ENCODE results near the gene AGPAT4. TPM values are rescaled to one million over a fixed set of nuclear protein-coding genes. Genes with fewer than 3 reads are reported as not detected.

Gene AGPAT4
- total RNA-seq, 2 donors from 2014 or later: 61.0 to 61.1 TPM

GRCh38 chr6:161161889-161162624, 111.8 kb downstream of the AGPAT4 start:
- TF ChIP-seq, protein P1, sequence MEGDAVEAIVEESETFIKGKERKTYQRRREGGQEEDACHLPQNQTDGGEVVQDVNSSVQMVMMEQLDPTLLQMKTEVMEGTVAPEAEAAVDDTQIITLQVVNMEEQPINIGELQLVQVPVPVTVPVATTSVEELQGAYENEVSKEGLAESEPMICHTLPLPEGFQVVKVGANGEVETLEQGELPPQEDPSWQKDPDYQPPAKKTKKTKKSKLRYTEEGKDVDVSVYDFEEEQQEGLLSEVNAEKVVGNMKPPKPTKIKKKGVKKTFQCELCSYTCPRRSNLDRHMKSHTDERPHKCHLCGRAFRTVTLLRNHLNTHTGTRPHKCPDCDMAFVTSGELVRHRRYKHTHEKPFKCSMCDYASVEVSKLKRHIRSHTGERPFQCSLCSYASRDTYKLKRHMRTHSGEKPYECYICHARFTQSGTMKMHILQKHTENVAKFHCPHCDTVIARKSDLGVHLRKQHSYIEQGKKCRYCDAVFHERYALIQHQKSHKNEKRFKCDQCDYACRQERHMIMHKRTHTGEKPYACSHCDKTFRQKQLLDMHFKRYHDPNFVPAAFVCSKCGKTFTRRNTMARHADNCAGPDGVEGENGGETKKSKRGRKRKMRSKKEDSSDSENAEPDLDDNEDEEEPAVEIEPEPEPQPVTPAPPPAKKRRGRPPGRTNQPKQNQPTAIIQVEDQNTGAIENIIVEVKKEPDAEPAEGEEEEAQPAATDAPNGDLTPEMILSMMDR (conservative IDR thresholded peaks at IDR 0.05): no peak

DNA sequence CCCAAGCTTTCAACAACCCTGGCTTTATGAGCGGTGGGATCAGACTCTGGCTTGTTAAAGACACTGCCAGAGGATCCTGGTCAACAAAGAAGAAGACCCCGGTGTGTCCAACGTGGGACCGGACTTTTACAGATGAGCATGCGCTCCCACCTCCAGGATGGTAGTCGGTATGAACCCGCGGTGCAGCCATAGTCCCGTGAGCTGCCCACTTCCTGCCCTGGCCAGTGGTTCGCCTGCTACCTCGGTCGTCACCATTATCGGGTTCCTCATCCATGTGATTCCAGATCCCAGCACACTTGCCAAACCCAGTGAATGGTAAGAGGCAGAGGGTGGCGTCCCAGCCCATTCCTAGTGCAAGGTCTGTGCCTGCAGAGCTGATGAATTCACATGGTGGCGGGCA, 112.7 kb downstream of the AGPAT4 start:
- DNase-seq: no peak
- peaks cover 19% of the 10 kb centered on the region for H3K9me3 Mint-ChIP-seq
- no peaks in the 10 kb centered on the region for H3K27me3 Mint-ChIP-seq (ENCODE audit: insufficient read depth)
- Histone ChIP-seq H3K9ac (ENCODE audit: extremely low read depth, low read length, poor library complexity, severe bottlenecking) (no peak overlapping the region), H3K36me3 (ENCODE audit: control insufficient read depth, insufficient read depth, low read length) (peaks cover 88% of the 10 kb centered on the region), H3K9me3 (ENCODE audit: control insufficient read depth, low read length) (peaks cover 31% of the 10 kb centered on the region), H3K4me3 (ENCODE audit: low read length) (no peak overlapping the region), H3K27ac (ENCODE audit: low read depth, low read length) (peak overlapping the region; percentile 58), H3K27me3 (ENCODE audit: control insufficient read depth, insufficient read depth, low read length, poor library complexity, severe bottlenecking) (no peaks in the 10 kb centered on the region), H3K4me1 (ENCODE audit: control insufficient read depth, insufficient read depth, low read length) (no peaks in the 10 kb centered on the region)
- H3K27ac Mint-ChIP-seq: no peak overlapping the region
- H3K4me1 Mint-ChIP-seq: no peaks in the 10 kb centered on the region
- H3K36me3 Mint-ChIP-seq (ENCODE audit: low read depth): peaks cover 91% of the 10 kb centered on the region
- 95 to 99% methylated on average over 10 to 15 of the region's 15 CpGs for WGBS, 2 experiments (ENCODE audit: insufficient coverage in 1 of 2, insufficient read length in 1 of 2)
- H3K4me3 Mint-ChIP-seq: no peak overlapping the region
- TF ChIP-seq, protein P1 (conservative IDR thresholded peaks at IDR 0.05): no peak

More at GRCh38 chr6:161161889-161162624, 111.8 kb downstream of the AGPAT4 start:
- 94 to 100% methylated on average over 7 to 16 of the region's 16 CpGs for WGBS, 2 experiments (ENCODE audit: insufficient coverage in 1 of 2, insufficient read length in 1 of 2)
- no peaks in the 10 kb centered on the region for H3K27me3 ChIP-seq (ENCODE audit: control insufficient read depth, insufficient read depth, low read length, poor library complexity, severe bottlenecking)
- peaks cover 22% of the 10 kb centered on the region for H3K9me3 ChIP-seq (ENCODE audit: control insufficient read depth, low read length)
- peaks cover 90% of the 10 kb centered on the region for H3K36me3 ChIP-seq (ENCODE audit: control insufficient read depth, insufficient read depth, low read length)
- Mint-ChIP-seq H3K4me3 (no peak overlapping the region), H3K9me3 (peaks cover 14% of the 10 kb centered on the region), H3K36me3 (ENCODE audit: low read depth) (peaks cover 88% of the 10 kb centered on the region), H3K4me1 (no peaks in the 10 kb centered on the region), H3K27ac (no peak overlapping the region), H3K27me3 (ENCODE audit: insufficient read depth) (no peaks in the 10 kb centered on the region)
- H3K27ac ChIP-seq (ENCODE audit: low read depth, low read length): no peak overlapping the region
- no peak overlapping the region for H3K4me3 ChIP-seq (ENCODE audit: low read length)
- H3K4me1 ChIP-seq (ENCODE audit: control insufficient read depth, insufficient read depth, low read length): no peaks in the 10 kb centered on the region
- H3K9ac ChIP-seq (ENCODE audit: extremely low read depth, low read length, poor library complexity, severe bottlenecking): no peak overlapping the region
- no peak for DNase-seq

DNA sequence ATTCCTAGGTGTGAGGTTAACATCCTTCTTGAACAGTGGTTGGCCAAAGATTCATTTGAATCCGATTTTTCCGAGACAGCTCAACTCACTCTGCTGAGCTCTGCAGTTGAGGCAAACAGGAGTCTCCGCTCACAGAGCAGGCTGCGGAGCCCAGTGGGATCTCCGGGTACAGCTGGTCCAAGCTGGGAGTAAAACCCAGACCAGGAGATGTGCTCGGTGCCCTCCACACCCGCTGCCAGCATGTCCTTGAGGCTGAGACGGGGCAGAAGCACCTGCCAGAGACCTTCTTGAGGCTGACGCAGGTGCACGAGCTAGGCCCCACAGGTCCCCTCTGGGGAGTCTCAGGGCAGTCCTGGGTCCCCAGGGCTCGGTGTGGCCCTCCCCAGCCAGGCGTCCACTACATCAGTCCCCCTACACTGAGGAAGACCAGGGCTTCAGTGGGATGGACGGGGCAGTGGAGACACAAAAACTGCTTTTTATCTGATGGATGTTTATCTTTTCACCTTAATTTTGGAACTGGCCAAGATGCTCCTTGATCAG, 119.0 kb downstream of the AGPAT4 start:
- H3K4me3 Mint-ChIP-seq: no peak overlapping the region
- H3K36me3 Mint-ChIP-seq (ENCODE audit: low read depth): peaks cover 86% of the 10 kb centered on the region
- peaks cover 19% of the 10 kb centered on the region for H3K9me3 Mint-ChIP-seq
- Histone ChIP-seq H3K9me3 (ENCODE audit: control insufficient read depth, low read length) (peaks cover 32% of the 10 kb centered on the region), H3K27ac (ENCODE audit: low read depth, low read length) (no peak overlapping the region), H3K9ac (ENCODE audit: extremely low read depth, low read length, poor library complexity, severe bottlenecking) (no peak overlapping the region), H3K36me3 (ENCODE audit: control insufficient read depth, insufficient read depth, low read length) (peaks cover 70% of the 10 kb centered on the region), H3K4me1 (ENCODE audit: control insufficient read depth, insufficient read depth, low read length) (no peaks in the 10 kb centered on the region), H3K27me3 (ENCODE audit: control insufficient read depth, insufficient read depth, low read length, poor library complexity, severe bottlenecking) (no peaks in the 10 kb centered on the region), H3K4me3 (ENCODE audit: low read length) (no peak overlapping the region)
- WGBS, 2 experiments (ENCODE audit: insufficient coverage in 1 of 2, insufficient read length in 1 of 2): 94 to 97% methylated on average over 12 to 13 of the region's 13 CpGs
- H3K27ac Mint-ChIP-seq: no peak overlapping the region
- H3K4me1 Mint-ChIP-seq: no peaks in the 10 kb centered on the region
- H3K27me3 Mint-ChIP-seq (ENCODE audit: insufficient read depth): no peaks in the 10 kb centered on the region
- DNase-seq: no peak
- TF ChIP-seq, protein P1 (conservative IDR thresholded peaks at IDR 0.05): no peak
